SKM-1 treated with dmso at 0.1 percent for 144 hours (cell line): Measurements from ENCODE around the gene ANTXR2.
"Not testable (repeated sequence)": the region's sequence is repeated elsewhere in the genome, so short reads cannot be mapped to it uniquely, and the experiment has no call there.

ENCODE experiments used
- DNase-seq: peaks from one replicate; lab custom pipeline; 2025; ENCODE audit not compliant: unreplicated experiment; lab: John Stamatoyannopoulos, UW

The ANTXR2 gene

DNA sequence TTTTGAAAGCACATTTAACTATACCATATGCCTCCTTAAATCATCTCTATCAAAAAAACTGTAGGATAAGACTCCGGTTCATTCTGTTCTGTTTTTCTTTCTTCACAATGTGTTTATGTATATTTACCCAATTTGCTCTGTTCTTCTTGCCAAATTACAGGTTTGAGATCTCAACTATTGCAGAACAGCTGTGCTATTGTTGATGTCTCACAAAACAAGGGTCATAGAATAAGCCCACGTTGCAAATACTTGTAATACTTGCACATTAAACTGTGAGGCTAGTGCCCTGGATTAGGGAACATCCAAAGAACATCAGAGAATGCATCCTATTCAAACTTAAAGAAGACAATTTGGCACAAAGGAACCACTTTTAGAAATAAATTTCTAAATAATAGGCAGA, 45.4 kb downstream of the ANTXR2 start:
- DNase-seq: no peak

GRCh38 chr4:80026100-80026499, 46.9 kb downstream of the ANTXR2 start:
- no peak for DNase-seq

GRCh38 chr4:80024335-80024734, 48.7 kb downstream of the ANTXR2 start:
- no peak for DNase-seq

GRCh38 chr4:80022282-80022681, 50.7 kb downstream of the ANTXR2 start:
- no peak for DNase-seq

- DNase-seq: peak; percentile 87
Measured at GRCh38 chr4:80017125-80017854, 55.7 kb downstream of the ANTXR2 start.

- no peak for DNase-seq
Measured at GRCh38 chr4:80016506-80016905, 56.5 kb downstream of the ANTXR2 start.

DNA sequence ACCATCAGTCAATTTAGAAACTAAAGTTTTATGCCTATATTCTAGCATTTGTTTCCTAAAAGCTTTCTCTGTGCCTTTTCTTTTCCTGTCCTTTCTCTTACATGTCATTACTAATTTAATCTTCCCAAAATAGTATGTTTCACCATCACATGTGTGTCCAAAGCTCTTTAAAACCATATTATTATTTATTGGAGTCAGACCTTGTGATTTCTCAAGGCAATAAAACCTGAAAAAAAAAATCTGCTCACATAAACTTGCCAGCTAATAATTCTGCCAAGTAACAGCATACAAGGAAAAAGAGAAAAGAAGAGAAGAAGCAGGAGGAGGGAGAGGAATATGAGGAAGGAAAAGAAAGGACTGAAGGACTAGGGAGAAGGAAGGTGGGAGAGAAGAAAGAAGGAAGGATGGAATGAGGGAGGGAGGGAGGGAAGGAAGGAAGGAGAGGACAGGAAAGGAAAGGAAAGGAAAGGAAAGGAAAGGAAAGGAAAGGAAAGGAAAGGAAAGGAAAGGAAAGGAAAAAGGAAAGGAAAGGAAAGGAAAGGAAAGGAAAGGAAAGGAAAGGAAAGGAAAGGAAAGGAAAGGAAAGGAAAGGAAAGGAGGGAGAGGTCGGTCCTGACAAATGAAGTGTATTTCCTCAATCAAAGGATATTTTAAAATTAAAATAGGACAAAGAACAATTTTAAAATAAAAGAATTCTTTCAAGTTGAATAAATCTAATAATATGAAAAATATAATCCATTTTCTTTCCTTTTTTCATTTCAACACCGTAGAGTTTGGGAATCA, 57.4 kb downstream of the ANTXR2 start:
- no peak for DNase-seq

DNA sequence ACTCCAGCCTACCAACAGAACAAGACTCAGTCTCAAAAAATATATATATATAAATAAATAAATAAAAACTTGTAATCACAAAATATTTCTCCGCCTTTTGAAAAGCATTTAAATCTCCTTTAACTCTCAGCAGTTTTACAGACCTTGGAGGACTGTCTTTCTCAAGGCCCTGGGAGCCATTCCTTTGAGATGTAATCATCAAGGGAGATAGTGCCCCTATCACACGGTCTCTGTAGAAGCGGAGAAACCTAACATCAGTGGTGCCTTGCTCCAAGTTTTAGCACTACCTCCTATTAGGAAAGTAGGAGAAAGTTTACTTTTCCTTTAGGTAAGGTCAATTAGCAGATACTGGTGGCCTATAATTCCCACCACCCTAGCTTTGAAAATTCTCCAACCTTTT, 58.5 kb downstream of the ANTXR2 start:
- DNase-seq: no peak

DNA sequence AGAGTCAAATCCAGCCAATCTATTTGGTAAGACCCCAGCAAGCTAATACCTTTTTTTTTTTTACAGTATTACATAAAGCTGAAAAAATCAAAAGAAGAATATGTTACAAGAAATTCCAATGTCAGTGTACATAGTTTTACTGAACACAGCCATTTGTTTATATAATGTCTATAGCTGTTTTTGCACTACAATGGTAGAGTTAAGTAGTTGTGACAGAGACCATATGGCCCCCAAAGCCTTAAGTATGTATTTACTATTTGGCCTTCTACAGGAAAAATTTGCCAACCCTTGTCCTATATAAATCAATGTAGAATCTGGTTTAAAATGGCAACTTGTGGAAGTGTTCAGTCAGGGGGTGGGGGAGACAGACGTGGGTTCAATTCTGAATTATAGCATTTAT, 60.7 kb downstream of the ANTXR2 start:
- DNase-seq: no peak

DNA sequence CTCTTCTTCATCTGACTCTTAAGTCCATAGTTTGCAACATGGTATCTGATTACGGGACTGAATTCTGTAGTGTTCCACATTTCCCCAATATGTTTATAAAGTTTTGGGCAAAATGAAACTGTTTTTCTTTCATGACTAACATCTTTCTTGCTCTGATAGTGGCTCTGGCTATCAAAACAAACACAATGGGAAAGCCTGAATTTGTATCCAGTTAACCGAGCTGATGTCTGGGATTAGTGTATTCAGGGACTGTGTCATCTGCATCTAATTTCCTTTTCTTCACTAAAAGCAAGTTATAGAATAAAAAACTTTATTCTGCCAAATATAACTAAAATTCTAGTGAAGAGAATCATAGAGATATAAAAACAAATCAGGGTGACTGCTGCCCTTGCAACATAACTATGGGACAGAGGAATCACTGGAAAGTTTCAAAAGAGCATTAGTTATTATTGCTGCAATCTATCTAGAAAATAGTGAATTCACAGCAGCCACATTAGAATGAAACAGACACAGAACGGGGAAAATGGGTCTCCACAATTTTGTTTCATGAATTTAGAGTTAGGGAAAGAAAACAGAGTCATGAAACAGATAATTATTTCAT, 61.3 kb downstream of the ANTXR2 start:
- DNase-seq: no peak

- DNase-seq: no peak
Measured at GRCh38 chr4:80010316-80010715, 62.7 kb downstream of the ANTXR2 start.

DNA sequence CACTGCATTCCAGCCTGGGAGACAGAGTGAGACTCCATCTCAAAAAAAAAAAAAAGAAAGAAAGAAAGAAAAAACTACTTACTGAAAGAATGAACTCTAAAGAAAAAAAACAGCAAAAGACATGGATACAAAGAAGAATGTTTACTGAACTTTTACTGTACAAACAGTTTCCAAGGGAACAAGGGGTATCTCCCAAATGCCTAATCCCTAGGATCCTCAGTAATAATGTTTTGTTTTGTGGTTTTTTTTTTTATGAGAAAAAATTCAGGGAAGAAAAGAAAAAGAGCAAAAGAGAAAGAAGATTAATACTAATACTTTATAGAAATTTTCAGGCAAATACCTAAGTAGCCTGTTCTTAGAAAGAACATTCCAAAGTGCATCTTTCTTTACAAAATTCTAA, 63.2 kb downstream of the ANTXR2 start:
- DNase-seq: no peak

DNA sequence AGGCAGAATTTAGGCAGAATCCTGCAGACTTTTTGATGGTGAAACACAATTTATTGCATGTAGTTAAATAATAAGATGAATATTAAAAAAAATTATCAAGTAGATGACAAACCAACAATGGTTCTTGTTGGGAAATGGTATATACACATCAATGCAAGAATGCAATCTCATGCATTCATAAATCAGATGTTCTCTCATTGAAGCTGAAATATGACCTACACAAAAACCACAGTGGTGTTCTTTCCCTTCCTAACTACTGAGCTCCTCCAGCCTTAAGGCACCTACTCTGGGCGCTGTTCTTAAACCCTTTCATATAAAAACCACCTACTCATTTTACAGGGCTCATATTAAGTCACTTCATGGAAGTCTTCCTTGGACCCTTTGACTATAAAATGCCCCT, 64.1 kb downstream of the ANTXR2 start:
- DNase-seq: no peak

DNA sequence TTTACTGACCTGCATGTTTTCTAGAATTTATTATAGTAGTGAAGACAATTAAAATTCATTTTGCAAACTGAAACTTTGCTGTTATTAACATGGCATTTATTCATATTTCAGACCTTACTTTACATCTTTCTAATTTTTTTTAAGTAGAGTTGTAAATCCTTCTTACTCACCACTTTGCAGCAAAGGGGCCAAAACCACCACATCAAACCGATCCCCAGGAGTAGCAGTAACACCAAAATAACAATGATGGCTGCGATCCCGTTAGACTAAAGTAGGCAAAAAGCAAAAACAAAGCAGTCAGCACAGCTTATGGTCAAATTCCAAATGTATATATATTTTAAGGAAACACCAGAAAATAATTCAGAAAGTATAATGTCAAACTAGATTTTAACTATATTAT, 64.7 kb downstream of the ANTXR2 start:
- no peak for DNase-seq

DNA sequence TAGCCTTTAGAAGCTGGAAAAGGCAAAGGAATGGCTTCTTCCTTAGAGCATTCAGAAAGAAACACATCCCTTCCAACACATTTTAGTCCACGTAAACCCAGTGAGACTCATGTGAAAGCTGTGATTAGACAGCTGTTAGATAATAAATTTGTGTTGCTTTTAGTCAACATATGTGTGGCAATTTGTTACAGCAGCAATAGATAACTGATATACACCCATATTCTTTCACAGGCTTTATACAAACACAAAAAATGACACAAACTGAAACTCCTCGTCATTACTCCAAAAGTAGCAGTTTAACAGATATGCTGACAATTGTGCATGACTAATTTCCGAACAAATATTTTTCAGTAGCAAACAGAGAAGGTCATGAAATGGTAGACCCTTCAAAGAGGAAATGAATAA, 65.3 kb downstream of the ANTXR2 start:
- no peak for DNase-seq

- no peak for DNase-seq
Measured at GRCh38 chr4:80006935-80007744, 65.9 kb downstream of the ANTXR2 start.

- no peak for DNase-seq
Measured at GRCh38 chr4:80005863-80006262, 67.2 kb downstream of the ANTXR2 start.

DNA sequence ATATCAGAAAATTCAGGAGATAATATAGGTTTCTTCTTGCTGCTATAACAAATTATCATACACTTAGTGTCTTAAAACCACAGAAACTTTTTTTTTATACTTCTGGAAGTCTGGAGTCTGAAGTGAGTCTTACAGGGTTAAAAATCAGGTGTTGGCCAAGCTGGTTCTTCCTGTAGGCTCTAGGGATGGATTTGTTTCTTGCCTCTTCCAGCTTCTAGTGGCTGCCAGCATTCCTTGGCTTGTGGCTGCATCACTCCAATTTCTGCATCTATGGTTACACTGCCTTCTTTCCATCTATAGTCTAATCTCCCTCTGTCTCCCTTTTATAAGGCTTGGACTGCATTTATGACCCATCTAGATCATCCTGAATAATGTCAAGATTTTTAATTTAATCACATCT, 68.7 kb downstream of the ANTXR2 start:
- no peak for DNase-seq

GRCh38 chr4:80002559-80002958, 70.5 kb downstream of the ANTXR2 start:
- not testable (repeated sequence) for DNase-seq

DNA sequence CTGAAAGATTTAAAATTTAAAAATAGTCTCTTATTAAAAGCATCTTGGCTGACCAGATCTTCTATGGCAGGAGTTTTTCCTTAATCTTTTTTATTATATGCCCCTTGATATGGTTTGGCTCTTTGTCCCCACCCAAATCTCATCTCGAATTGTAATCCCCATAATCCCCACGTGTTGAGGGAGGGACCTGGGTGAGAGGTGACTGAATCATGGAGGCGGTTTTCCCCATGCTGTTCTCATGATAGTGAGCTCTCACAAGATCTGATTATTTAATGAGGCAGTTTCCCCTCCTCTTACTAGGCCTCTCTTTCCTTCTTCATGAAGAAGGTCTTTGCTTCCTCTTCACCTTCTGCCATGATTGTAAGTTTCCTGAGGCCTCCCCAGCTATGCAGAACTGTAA, 74.0 kb downstream of the ANTXR2 start:
- not testable (repeated sequence) for DNase-seq

- DNase-seq: no peak
Measured at GRCh38 chr4:79998201-79998600, 74.8 kb downstream of the ANTXR2 start.
